Cortex of kidney (tissue), 1 donor: ENCODE measurements around the gene NRP1.
"Not testable (repeated sequence)": the region's sequence is repeated elsewhere in the genome, so short reads cannot be mapped to it uniquely, and the experiment has no call there.

ENCODE experiments used
- DNase-seq: peaks from one replicate; lab custom pipeline; 2025; lab: John Stamatoyannopoulos, UW

NRP1 gene

GRCh38 chr10:33150146-33150545 is 184.3 kb downstream of the NRP1 start:
- no peak for DNase-seq

GRCh38 chr10:33147013-33147310 is 187.5 kb downstream of the NRP1 start:
- DNase-seq, result no peak

GRCh38 chr10:33146189-33147012 is 188.1 kb downstream of the NRP1 start:
- DNase-seq, result no peak

- DNase-seq, result no peak
Observed at GRCh38 chr10:33145451-33146188, 188.8 kb downstream of the NRP1 start.

- DNase-seq, result no peak
Observed at GRCh38 chr10:33143160-33143728, 191.2 kb downstream of the NRP1 start.

GRCh38 chr10:33142295-33142694 is 192.2 kb downstream of the NRP1 start:
- DNase-seq, result no peak

GRCh38 chr10:33141251-33141650 is 193.2 kb downstream of the NRP1 start:
- no peak for DNase-seq

- DNase-seq, result no peak
Observed at GRCh38 chr10:33139181-33139646, 195.3 kb downstream of the NRP1 start.

GRCh38 chr10:33138686-33139085 is 195.8 kb downstream of the NRP1 start:
- DNase-seq, result not testable (repeated sequence)

GRCh38 chr10:33137356-33138005 is 197.0 kb downstream of the NRP1 start:
- no peak for DNase-seq

- no peak for DNase-seq
Observed at GRCh38 chr10:33136781-33137180, 197.7 kb downstream of the NRP1 start.

GRCh38 chr10:33136271-33136670 is 198.2 kb downstream of the NRP1 start:
- DNase-seq, result no peak

GRCh38 chr10:33134011-33134751 is 200.3 kb downstream of the NRP1 start:
- no peak for DNase-seq

GRCh38 chr10:33133557-33133956 is 200.9 kb downstream of the NRP1 start:
- no peak for DNase-seq

- DNase-seq, result no peak
Observed at GRCh38 chr10:33132626-33133025, 201.8 kb downstream of the NRP1 start.

- no peak for DNase-seq
Observed at GRCh38 chr10:33129996-33130386, 204.5 kb downstream of the NRP1 start.

GRCh38 chr10:33129141-33129995 is 205.1 kb downstream of the NRP1 start:
- no peak for DNase-seq

GRCh38 chr10:33127622-33128021 is 206.8 kb downstream of the NRP1 start:
- DNase-seq, result no peak
